DMS53 treated with DMSO at 0.1 percent for 48 hours (cell line): ENCODE data around the gene ADORA2A.
A peak's percentile ranks its signal among the peaks of the same experiment; 100 is the strongest.

ENCODE experiments used
- DNase-seq: peaks from one replicate; lab custom pipeline; 2025; ENCODE audit not compliant: unreplicated experiment; lab: John Stamatoyannopoulos, UW

The ADORA2A gene

GRCh38 chr22:24402460-24403192, 24.8 kb upstream of the ADORA2A start:
- peak; percentile 33 for DNase-seq

GRCh38 chr22:24403346-24403745, 24.1 kb upstream of the ADORA2A start:
- no peak for DNase-seq

- no peak for DNase-seq
These were observed 22.7 kb upstream of the ADORA2A start for GRCh38 chr22:24404561-24405275.

- DNase-seq, result no peak
These were observed 21.6 kb upstream of the ADORA2A start for GRCh38 chr22:24405631-24406321.

GRCh38 chr22:24406322-24407277, 20.8 kb upstream of the ADORA2A start:
- DNase-seq, result no peak

- DNase-seq, result no peak
These were observed 20.1 kb upstream of the ADORA2A start for GRCh38 chr22:24407278-24407665.

- no peak for DNase-seq
These were observed 19.5 kb upstream of the ADORA2A start for GRCh38 chr22:24407884-24408283.

- no peak for DNase-seq
These were observed 18.8 kb upstream of the ADORA2A start for GRCh38 chr22:24408630-24409029.

GRCh38 chr22:24409707-24410106, 17.7 kb upstream of the ADORA2A start:
- DNase-seq, result no peak

- DNase-seq, result no peak
These were observed 17.1 kb upstream of the ADORA2A start for GRCh38 chr22:24410110-24410856.

GRCh38 chr22:24411256-24412004, 16.0 kb upstream of the ADORA2A start:
- DNase-seq, result no peak

- no peak for DNase-seq
These were observed 15.1 kb upstream of the ADORA2A start for GRCh38 chr22:24412274-24412673.

- DNase-seq, result no peak
These were observed 14.1 kb upstream of the ADORA2A start for GRCh38 chr22:24413271-24413670.

GRCh38 chr22:24413736-24414385, 13.5 kb upstream of the ADORA2A start:
- no peak for DNase-seq

- DNase-seq, result no peak
These were observed 12.9 kb upstream of the ADORA2A start for GRCh38 chr22:24414523-24414922.

- no peak for DNase-seq
These were observed 12.1 kb upstream of the ADORA2A start for GRCh38 chr22:24414984-24415945.

GRCh38 chr22:24416095-24416494, 11.3 kb upstream of the ADORA2A start:
- no peak for DNase-seq

GRCh38 chr22:24416611-24417010, 10.8 kb upstream of the ADORA2A start:
- DNase-seq, result no peak
